Putamen (tissue), 1 donor: Measurements from ENCODE around the gene HTT.
"Not testable (repeated sequence)": the region's sequence is repeated elsewhere in the genome, so short reads cannot be mapped to it uniquely, and the experiment has no call there.

Experiments used
- DNase-seq: peaks from one replicate; pipeline ENCODE4 v3.0.0-alpha.2; 2016; ENCODE audit warnings: low spot score

Gene HTT

DNA sequence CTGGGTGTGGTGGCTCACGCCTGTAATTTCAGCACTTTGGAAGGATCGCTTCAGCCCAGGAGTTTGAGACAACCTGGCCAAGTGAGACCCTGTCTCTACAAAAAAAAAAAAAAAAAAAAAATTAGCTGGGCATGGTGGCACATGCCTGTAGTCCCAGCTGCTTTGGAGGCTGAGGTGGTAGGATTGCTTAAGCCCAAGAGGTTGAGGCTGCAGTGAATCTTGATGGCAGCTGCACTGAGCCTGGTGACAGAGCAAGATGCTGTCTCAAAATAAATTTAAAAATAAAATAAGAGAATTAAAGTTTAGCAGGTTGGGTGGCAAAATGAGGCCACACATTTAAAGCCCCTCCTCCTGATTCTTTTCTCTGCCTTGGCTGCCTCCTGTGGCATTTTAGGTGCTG, 47.1 kb downstream of the HTT start:
- no peak for DNase-seq

DNA sequence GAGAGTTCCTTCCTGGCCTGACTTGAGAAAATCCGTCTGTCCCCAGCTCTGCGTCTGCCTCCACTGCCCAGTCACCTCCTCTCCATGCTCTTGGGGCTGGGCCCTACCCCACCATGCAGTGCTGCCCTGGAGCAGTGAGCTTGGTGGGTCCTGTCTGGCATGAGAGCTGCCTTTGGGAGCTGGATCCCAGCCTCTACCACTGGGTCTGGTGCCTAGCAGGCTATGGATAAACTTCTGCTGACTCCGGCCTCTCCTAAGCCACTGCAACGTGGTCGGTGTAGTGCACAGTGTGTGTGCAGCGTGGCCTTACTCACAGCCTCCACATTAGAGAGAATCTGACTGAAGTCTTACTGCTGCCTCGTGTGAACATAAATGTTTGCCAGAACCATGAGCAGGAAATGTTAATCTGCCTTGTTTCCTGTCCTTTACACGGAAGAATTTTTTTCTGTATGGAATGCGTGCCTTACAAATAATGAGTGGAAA, 47.6 kb downstream of the HTT start:
- no peak for DNase-seq

DNA sequence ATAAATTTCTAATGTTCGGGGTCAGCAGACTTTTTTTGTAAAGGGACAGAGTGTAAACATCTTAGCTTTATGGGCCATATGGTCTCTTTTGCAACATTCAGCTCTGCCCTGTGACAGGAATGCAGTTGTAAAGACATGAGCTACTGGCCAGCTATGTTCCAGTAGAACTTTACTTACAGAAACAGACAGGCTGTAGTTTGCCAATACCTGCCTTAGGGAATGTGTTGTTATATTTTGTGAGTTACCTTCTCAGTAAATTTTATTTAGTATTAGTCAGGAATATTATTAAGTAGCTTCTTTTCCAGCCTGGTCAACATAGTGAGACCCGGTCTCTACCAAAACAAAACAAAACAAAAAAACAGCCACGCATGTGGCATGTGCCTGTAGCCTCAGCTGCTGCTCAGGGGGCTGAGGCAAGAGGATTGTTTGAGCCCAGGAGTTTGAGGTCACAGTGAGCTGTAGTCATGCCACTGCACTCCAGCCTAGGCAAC, 48.7 kb downstream of the HTT start:
- no peak for DNase-seq

DNA sequence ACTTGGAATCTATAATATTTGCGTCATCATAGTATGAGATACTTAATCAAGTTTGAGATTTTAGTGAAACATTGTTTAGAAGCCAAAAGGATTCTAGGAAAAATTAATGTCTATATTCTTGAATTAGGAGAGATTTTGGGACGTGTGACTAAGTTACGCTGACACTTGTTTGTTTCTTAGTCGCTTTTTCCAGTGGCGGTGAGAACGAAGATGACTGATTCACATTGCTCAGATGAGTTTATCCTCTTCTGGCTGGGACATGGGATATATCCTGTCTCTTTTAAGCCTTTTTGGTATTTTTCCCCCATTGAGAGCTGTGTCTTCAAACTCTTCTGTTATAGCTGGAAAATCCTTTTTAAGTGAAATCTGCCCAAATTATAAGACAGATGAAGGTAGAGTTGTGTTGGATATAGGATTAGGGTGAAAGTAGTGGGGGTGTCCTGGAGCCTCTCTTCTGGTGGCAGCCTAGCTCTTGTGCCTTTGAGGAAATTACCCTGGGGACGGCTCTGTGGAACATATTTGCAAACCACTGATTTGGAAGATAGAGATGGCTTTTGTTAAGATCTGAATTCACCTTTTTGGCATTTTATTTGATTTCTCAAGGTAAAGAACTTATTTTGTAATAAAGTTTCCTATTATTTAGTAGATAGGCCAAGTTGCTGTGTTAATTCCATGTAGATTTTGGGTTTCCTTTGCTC, 49.7 kb downstream of the HTT start:
- no peak for DNase-seq

GRCh38 chr4:3127112-3127511, 52.6 kb downstream of the HTT start:
- no peak for DNase-seq

GRCh38 chr4:3128058-3128457, 53.6 kb downstream of the HTT start:
- no peak for DNase-seq

DNA sequence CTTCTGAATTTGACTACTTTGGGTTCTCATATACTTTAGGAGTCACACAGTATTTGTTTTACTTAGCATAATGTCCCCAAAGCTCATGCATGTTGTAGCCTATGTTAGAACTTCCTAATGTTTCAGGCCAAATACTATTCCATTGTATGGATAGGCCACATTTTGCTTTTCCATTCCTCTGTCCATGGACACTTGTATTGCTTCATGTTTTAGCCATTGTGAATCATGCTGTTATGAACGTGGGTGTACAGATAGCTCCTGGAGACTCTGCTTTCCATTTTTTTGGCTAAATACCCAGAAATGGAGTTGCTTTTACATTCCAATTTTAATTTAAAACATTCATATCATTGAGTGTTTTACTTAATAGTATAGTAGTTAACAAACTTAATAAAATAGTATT, 54.5 kb downstream of the HTT start:
- DNase-seq = no peak

DNA sequence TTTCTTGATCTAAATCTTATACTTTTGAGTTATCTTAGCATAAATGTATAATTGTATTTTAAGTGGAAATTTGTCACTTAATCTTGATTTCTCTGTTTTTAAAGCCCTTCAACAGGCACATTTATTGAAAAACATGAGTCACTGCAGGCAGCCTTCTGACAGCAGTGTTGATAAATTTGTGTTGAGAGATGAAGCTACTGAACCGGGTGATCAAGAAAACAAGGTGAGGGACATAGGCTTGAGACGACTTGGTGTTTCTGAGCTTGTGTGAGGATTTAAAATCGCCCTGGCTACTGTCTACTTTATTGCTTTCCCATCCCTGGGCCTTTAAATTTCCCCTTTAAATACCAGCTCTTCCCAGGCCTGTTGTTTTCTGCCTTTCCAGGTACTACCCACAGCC, 55.7 kb downstream of the HTT start:
- no peak for DNase-seq

DNA sequence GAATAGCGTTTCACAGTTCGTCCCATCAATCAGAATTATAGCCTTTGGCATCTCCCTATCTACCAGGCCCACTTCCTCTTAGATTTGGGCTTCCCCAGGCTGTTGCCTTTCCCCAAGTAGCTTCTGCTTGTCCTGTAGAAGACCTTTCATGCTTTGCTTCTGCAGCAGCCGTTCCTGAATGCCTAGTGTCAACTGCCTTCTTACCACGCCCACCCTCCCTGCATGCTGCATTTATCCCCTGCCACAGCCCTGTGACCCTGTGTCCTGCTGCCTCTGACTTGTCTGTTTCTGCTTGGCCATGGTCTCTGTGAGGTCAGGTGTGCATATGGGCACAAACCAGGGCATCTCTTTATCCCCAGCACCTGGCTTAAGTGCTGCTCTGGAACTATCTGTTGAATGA, 56.3 kb downstream of the HTT start:
- DNase-seq = no peak

GRCh38 chr4:3134201-3134600, 59.7 kb downstream of the HTT start:
- DNase-seq = no peak

- no peak for DNase-seq
These were observed 60.9 kb downstream of the HTT start for GRCh38 chr4:3135155-3136011.

DNA sequence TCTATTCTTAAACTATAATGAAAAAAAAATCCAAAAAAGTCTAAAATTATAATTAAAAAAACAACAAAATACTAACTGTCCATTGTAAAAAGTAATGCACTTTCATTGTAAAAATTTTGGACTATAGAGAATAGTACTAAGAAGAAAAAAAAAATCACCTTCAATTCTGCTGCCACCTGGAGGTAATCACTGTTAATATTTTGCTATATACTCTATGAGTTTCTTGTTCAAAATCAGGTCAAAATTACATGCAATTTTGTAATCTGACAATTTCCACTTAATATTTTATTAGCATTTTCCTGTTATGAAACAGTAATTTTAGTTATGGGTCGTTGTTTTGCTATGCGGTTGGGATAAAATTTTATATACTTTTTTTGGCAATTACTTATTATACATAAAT, 62.0 kb downstream of the HTT start:
- DNase-seq = no peak

- no peak for DNase-seq
These were observed 63.4 kb downstream of the HTT start for GRCh38 chr4:3137908-3138307.

DNA sequence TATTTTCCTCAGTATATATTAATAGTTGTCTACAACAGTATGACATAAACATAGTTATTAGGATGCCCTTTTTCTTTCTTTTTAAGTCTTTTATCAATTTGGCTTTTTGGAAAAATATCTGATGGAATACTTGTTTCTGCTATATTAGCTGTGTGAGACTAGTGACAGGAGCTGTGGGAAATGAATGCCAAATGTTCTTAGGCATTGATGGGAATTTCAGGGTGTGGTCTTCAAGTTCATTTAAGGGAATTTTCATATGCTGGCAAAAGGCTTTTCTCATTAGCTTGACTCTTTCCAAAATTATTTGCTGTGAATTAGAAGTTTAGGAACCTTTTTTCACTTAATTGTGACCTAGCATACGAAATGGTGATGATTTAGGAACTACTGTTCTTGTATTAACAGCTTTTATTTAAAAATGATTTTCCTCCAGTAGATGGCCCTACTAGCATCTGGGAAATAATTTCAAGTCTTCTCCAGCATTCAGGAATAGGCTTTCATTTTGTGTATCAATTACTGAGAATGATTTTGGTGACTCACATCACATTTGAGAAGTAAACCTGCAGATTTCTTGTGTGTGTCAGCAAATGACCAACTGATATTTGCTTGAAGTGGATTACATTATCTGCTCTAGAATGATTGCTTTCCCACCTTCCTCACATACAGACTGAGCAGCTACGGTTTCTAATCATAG, 70.9 kb downstream of the HTT start:
- DNase-seq = peak; percentile 10

- no peak for DNase-seq
These were observed 74.4 kb downstream of the HTT start for GRCh38 chr4:3148926-3149325.

DNA sequence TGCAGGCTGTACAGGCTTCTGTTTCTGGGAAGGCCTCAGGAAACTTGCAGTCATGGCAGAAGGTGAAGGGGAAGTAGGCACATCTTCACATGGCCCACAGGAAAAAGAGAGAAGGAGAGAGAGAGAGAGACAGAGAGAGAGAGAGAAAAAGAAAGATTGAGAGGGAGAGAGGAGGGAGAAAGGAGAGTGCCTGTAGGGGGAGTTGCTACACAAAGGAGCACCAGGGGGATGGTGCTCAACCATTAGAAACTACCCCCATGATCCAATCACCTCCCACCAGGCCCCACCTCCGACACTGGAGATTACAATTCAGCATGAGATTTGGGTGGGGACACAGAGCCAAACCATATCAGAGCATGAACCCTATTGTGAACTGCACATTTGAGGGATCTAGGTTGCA, 76.8 kb downstream of the HTT start:
- DNase-seq = not testable (repeated sequence)

DNA sequence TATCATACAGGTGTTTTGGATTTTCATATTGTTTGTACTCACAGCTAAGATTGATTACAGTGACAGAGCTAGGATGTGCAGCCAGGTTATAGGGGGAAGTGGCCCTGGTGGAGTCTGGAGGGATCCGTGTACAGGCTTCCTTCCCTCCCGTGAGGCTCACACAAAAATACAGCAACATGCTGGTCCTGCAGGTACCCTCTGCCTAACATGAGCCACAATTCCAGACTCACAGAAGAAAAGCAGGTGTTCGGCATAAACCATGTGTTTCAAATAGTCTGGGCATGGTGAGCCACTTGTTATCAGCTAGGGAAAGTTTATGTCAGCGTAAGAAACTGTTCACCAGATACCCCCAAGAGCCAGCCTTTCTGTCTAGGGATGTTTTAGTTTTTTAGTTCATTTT, 82.9 kb downstream of the HTT start:
- DNase-seq = no peak

GRCh38 chr4:3158841-3159240, 84.4 kb downstream of the HTT start:
- DNase-seq = no peak

DNA sequence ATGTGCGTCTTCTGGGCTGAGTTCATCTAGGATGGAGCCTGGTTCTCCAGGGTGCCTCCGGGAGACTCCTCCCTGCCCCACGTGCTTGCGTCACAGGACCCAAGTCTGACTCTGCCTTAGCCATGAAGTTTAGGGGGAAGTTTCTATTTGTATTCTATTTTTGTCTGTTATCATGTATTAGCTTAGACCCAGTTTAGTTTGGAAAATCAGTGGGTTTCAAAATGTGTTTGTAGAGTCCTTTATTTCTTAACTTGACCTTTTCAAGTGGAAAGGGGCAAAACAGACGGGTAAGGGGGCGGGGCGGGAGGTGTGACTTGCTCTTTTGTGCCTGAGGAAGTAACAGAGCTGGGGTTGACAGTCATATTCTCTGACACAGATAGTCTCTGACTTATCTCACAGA, 86.0 kb downstream of the HTT start:
- no peak for DNase-seq

- not testable (repeated sequence) for DNase-seq
These were observed 86.6 kb downstream of the HTT start for GRCh38 chr4:3161044-3161443.

- DNase-seq = not testable (repeated sequence)
These were observed 92.0 kb downstream of the HTT start for GRCh38 chr4:3166434-3166833.

GRCh38 chr4:3168029-3168428, 93.5 kb downstream of the HTT start:
- DNase-seq = no peak
